SH-SY5Y (cell line): ENCODE data around the gene CBY2.

Experiments
- GATA2 ChIP-seq: IDR thresholded peaks from 2 replicates; pipeline ENCODE4 v1.6.1; 2011; ENCODE audit warnings: mild to moderate bottlenecking, low read depth, low read length
- GATA3 ChIP-seq: IDR thresholded peaks from 2 replicates; pipeline ENCODE4 v1.6.1; 2011; ENCODE audit warnings: low read depth, mild to moderate bottlenecking, low read length, moderate library complexity

The CBY2 gene

GRCh38 chr13:45696610-45697226 lies 5.4 kb upstream of the CBY2 start:
- no peak for TF ChIP-seq GATA3

- TF ChIP-seq GATA3: no peak
- TF ChIP-seq GATA2: no peak
Observed at GRCh38 chr13:45700971-45701900, 884 bp upstream of the CBY2 start.

- no peak for TF ChIP-seq GATA2
Observed at GRCh38 chr13:45702869-45703391, 810 bp downstream of the CBY2 start.

GRCh38 chr13:45704211-45704739 lies 2.2 kb downstream of the CBY2 start:
- no peak for TF ChIP-seq GATA2
- no peak for TF ChIP-seq GATA3

GRCh38 chr13:45704854-45705695 lies 3.0 kb downstream of the CBY2 start:
- TF ChIP-seq GATA2 (no peak), GATA3 (no peak)

GRCh38 chr13:45705918-45706317 lies 3.8 kb downstream of the CBY2 start:
- no peak for TF ChIP-seq GATA3
- TF ChIP-seq GATA2: no peak

- TF ChIP-seq GATA3 (no peak), GATA2 (no peak)
Observed at GRCh38 chr13:45707516-45708100, 5.5 kb downstream of the CBY2 start.

GRCh38 chr13:45711951-45712350 lies 9.8 kb downstream of the CBY2 start:
- TF ChIP-seq GATA3 (no peak), GATA2 (no peak)

- TF ChIP-seq GATA3: no peak
- TF ChIP-seq GATA2: no peak
Observed at GRCh38 chr13:45713106-45713690, 11.1 kb downstream of the CBY2 start.

GRCh38 chr13:45713721-45714120 lies 11.6 kb downstream of the CBY2 start:
- TF ChIP-seq GATA2 (no peak), GATA3 (no peak)

GRCh38 chr13:45714170-45714569 lies 12.1 kb downstream of the CBY2 start:
- TF ChIP-seq GATA2 (no peak), GATA3 (no peak)

GRCh38 chr13:45715351-45715750 lies 13.2 kb downstream of the CBY2 start:
- no peak for TF ChIP-seq GATA3
- TF ChIP-seq GATA2: no peak

- no peak for TF ChIP-seq GATA2
- TF ChIP-seq GATA3: no peak
Observed at GRCh38 chr13:45717349-45717748, 15.2 kb downstream of the CBY2 start.

GRCh38 chr13:45718063-45718462 lies 15.9 kb downstream of the CBY2 start:
- TF ChIP-seq GATA3 (no peak), GATA2 (no peak)
